HG03565 (cell line): Measurements from ENCODE around the gene SDHB.
"Not testable (repeated sequence)": the region's sequence is repeated elsewhere in the genome, so short reads cannot be mapped to it uniquely, and the experiment has no call there.

ENCODE experiments used
- ATAC-seq: cut with Tn5 transposase; IDR thresholded peaks from one replicate; pipeline ENCODE4 v1.9.1; 2021; ENCODE audit warnings: mild to moderate bottlenecking, moderate library complexity; ENCODE audit not compliant: unreplicated experiment

The SDHB gene

DNA sequence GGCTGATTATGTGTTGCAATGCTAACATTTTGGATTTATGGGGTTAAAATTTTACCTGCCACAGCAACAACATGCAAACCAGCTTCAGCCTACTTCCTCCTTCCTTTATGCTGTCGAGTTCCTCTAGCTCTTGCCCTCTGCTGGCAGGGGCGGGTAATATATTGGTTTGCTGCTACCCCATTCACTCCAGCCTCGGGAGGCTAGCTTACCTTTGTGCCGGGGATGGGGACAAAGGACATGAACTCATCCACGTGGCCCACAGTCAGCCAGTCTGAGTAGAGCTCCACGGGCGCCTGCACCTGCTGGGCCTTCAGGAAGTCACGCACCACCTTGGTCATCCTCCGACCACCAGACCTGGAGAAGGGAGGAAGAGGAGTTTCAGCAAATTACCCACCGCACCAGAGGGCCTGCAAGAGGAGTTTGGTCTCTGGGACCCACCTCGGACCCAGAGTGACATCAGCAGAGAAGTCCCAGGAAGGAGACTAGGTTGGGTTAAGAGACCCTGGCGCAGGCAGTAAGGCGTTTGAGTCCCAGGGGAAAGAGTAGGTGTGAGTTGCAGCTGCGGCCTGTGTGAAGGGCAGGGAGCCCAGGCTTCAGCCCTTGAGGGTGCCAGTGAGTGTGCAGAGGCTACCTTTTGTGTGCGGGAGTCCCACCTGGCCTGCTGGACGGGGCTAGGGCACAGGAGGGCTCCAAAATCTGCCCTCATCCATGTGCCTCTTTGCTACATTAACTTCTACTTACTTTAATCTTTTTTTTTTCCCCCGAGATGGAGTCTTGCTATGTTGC is 21.8 kb upstream of the SDHB start:
- no peak for ATAC-seq

DNA sequence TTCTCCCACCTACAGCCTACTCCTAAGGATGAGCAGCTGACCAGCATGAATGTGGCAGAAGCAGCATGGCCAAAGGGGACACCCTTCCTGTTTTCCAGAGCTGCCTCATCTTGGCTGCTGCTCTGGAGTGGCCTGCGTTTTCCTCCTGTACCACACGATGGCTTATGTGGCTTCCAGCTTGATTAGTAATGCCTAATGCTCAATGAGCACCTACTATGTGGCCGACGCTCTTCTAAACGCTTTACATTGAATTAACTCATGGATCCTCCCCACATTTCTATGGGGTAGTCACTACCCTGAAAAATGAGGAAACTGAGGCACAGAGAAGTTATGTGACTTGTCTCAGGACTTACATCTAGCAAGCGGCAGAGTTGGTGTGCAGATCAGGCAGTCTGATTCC is 18.0 kb upstream of the SDHB start:
- ATAC-seq = no peak

DNA sequence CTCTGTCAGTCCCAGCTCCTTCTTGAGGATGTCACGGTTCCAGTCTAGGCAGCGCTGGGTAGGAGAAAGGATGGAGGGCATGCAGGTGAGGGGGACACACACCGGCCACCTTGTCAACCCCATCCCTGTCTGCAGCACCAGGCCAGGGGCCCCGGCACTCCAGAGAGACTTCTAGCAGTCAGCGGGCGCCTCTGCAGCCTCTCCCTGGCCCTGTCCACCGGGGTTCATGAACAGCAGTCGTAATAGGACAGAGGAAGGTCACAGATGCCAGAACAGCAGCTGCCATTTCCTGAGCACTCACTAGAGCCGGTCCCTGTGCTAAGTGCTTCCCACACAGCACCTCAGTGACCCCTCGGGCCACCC is 16.3 kb upstream of the SDHB start:
- ATAC-seq = no peak

DNA sequence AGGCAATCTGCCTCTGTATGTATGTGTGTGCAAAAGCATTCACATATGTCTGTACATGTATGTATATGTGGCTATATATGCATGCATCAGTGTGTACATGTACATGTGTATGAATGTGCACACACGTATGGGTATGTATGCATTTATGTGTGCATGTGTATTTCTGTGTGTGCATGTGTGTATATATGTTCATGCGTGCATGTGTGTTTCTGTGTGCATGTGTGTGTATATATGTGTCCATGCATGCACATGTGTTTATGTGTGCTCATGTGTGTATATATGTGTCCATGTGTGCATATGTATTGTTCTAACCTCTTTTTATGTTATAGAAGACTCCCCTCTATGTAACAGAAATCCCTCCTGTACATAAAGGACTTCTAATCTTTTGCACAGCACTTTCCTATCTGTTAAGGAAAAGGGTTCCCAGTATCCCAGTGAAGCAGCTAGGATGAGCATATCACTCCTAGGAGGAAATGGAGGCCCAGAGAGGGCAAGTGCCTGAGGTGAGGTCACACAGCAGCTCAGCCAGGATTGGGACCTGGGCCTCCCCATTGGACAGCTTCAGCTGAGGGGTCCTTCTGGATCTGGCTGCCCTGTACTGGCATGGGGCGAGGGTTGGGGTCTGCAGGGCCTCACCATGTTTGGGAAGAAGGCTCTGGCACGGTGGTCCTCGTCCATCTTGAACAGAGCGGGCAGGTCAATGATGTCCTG is 15.8 kb upstream of the SDHB start:
- ATAC-seq = no peak

DNA sequence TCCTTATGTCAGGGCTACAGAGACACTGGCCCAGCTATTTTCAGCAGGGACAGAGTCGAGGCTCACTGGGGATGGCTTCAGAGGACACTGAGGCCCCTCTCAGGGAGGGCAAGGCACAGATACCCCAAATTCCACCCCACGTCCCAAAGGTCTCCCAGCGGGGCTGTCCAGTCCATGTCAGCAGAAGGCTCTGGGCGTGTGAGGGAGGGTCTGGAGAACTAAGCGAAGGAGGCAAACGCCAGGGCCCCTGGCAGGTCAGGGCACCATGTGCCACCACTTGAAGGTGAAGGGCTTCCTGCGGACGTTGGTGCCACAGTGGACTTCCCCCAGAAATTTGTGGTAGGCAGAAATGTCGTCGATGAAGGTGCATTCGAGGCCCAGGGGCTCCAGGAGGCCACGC is 15.0 kb upstream of the SDHB start:
- no peak for ATAC-seq

DNA sequence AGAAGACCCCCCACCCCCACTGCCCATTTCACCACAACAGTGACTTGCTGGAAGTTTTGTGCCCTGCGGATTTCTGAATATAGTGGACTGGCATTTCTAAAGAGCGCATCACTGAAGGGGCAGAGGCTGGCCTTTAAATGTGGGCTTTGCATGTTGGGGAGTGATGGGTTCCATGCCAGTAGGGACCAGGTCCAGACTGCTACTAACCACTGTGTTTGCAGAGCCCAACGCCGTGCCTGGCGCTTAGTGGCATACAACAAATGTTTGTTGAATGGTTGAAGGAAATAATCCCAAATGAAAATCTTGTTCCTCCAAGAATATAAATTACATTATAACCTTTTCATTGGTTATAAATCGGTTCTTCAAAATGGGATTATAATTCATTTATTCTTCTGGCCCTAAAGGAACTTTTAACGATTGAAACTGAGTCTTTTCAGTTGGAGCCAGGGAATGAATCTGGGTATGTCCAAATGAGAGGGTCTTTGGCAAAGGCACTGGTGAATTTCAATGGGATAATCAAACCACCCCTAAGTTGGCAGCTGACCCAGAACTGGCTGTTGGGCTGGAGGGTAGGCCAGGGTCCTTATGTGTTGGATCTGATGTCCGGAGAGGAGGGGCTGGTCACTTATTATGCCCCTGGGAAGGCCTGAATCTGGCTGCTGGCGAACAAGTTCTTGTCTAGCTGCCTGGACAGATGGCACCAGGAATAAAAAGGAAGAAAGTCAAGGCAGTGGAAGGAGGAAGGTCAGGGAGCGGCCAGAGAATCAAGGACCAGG is 13.8 kb upstream of the SDHB start:
- ATAC-seq = no peak

DNA sequence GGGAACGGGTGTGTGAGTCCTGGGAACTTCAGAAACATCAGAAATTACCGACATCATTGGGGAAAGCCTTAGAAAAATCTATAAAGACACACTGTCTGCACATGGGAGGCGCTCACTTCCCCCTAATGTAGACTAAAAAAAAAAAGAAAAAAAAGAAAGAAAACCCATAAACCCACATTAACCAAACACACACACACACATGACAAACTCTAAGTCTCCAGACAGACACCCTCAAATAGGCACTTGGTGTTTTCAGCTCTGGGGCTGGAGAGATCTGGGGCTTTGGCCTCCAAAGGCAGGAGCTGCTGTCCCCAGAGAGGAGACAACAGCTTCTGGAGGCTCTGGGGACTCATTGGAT is 13.2 kb upstream of the SDHB start:
- no peak for ATAC-seq

DNA sequence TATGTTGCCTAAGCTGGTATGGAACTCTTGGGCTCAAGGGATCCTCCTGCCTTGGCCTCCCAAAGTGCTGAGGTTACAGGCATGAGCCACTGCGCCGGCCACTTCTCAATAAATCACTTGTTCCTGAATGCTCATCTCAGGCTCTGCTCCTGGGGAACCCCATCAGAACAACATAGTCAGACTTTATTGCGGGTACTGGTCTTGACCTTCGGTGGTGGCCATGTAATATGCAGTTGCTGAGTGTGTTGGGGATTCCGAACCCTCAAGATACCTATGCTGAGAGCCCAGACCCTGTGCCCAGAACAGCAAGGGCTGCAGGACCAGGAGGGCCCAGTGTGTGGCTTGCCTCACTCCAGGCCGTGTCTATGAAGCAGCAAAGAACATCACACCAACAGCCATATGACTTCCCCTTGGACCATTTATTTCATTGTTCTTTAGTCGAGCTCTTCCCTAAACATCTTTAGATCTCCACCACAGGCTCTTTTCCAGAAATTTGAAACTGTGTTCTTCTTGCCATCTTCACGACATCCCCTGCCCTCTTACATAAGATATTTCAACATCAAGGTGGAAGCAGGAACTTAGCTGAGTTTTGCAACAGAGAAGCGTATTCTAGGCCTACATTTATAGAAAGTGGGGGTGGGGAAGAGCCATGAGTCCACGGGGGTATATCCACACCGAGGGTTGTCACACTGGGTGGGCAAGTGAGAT is 12.7 kb upstream of the SDHB start:
- ATAC-seq = no peak

DNA sequence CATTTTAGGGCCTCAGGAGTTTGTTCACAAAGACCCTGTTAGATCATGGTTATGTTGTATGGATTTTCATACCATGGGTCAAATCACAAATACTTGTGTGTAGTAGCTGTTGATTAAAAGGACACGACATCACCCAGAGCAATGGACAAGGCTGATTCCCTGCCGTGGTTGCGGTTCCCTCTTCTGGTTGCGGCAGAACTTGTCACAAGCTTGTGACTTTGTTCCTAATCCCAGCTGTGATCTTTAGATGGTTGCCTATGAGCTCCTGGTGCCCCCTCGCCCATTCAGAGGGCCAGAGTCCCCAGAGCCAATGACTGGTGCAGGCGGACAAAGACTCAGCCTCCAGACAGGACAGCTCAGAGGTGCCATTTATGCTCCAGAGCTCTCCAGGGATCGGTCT is 11.8 kb upstream of the SDHB start:
- ATAC-seq = no peak

DNA sequence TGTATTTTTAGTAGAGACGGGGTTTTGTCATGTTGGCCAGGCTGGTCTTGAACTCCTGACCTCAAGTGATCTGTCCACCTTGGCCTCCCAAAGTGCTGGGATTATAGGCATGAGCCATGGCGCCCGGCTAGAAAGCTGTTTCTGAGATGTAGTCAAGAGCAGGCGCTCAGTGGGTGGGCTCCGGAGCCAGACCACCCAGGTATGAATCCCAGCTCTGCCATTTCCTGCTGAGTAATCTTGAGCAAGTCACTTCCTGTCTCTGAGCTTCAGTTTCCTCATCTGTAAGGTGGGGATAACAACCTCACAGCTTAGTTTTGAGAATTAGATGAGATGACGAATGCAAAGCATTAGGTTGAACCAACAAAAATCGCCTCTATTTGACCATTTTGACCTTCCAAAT is 8.9 kb upstream of the SDHB start:
- not testable (repeated sequence) for ATAC-seq

DNA sequence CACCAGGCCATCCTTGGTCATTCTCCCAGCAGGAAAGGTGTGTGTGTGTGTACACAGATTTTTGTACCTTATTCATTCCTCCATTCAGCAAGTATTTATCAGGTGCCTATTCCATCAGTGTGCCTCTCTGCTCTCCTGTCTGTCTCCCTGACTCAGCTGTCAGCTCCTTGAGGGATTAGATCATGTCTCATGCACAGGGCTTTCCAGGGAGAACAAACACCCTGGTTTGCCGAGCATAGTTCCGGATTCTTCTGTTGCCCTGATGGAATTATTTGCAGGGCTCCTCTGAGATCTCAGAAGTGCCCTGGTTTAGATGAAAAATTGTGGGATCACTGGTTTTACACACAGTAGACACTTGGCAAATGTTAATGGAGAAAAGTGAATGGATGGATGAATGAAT is 8.1 kb upstream of the SDHB start:
- ATAC-seq = no peak

DNA sequence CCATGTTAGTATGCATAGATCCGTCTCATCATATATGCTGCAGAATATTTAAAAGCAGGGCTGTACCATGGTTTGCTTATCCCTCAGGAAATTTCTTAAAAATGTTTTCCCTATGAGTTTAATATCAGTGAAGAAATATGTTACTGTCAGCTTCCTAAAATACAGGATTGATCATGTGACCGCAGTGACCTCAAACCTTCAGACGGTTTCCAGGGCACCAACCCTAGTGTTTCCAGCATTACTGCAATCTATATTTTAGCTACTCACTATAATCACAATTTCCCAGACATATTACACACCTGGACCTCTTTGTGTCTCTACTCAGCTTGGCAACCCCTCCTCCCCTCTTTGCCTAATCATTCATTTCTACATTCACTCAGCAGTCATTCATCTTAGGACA is 7.7 kb upstream of the SDHB start:
- no peak for ATAC-seq

DNA sequence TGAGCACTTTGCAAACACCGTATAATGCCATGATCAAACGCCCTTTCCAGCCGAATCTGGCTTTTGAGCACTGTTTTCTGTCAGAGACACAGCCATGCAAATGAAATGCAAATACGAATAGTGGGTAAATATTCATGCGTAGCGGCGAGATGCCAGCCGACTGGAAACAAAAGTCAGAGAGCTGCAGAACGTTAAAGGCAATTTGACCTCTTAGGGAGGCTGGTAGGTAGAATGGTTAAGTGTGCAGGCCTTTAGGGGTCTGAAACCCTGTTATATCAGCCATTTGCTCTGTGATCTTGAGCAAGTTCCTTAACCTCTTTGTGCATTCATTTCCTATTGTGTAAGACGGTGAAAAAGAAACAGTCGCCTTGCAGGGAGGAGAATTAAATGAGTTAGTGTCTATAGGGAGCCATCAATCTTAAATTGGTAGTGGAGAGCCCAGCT is 6.5 kb upstream of the SDHB start:
- ATAC-seq = no peak

DNA sequence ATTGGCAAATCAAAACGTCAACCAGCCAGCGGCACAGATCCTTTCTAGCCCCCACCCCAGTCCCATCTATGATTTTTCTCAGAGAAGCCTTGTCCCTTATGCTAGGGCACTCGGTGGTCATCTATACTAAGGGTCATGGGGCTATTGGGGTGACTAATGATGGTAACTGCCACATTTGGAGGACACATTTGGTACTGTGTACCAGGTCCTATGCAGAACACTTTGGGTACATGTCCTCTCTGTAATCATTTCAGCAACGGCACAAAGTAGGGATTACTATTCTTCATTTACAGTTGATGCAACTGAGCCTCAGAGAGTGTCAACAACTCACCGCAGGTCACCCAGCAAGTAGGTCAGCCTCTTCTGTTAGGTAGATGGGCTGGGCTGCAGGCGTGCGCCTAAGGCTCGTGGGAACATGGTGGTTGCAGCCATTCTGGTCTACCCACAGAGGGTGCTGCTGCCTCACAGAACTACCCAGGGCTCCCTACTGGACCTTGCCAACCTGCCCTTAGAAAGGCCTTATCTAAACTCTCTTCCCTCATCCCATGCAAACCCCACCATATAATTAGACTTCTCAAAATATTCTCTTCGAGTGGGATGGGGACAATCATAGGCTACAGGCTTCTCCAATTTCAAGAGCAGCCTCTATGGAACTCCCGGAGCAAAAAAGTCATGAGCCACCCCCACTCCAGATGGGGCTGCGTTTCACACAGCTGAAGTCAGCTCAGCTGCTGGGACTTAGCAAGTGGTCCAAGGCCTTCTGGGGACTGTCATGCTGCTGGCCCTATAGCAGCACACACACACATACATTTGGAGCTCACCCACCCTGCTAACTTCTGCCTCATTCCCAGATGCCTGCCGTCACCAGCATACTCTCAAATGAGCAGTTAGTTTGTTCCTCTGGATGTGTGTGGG is 5.8 kb upstream of the SDHB start:
- peak; percentile 46 for ATAC-seq

DNA sequence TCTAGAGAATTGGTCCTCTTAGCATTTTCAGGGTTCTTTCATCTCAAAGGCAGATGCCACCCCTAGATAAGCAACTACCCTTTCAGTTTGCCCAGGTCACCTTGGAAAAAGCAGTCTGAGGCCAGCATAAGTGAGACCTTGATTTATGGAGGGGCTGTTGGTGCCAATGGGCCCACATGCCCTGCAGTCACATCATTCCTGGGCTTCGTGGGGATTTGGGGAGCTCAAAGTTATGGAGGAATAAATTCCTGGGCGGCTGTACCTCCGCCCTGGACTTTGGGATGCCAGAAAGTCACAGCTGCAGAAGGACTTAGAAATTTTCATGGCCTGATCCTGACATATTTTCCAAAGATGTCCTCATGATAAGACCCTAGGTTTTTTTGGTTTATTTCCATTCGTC is 2.7 kb upstream of the SDHB start:
- no peak for ATAC-seq

DNA sequence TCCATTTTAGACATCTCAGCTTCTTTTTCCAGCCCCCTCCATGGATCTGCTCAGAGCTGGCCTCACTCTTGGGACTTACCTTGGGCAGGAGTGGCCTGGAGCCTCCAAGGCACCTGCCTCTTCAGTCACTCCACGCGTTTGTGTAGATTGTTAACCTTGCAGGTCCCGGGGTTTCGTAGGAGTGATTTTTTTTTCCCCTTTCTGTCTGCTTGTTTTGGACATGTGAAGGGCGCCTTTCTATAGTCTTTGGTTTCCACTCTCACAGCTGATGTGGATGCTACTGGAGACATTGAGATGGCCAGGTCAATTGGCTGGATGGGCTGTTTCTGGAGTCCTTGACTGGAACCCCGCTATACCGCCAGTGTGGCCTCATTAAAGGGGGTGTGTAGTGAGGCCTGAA is 2.0 kb upstream of the SDHB start:
- ATAC-seq = no peak

DNA sequence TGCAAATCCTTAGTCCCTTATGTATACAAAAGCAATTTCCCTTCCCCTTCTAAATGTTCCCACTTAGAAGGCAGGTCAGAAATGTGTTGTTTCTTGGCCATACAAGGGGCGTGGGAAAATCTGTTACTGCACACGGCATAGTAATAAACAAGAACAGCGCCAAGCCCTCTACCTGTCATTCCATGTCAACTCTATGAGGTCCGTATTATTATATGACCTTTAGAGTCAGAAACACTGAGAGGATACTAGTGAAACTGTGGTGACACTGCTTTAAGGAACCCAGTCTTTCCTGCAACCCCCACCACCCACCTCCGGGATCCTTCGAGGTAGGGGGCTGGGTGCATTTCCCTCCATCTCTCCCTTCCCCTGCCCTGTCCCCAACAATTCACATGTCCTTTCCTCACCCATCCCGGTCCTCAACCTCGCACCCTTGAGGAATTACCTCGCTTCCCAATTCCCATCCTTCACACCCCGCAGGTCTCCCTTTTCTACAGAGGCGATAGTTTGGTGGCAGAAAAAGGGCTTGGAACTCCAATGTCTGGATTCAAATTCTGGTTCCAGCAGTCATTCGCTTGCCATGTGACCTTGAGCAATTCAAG is 647 bp downstream of the SDHB start:
- ATAC-seq = no peak

DNA sequence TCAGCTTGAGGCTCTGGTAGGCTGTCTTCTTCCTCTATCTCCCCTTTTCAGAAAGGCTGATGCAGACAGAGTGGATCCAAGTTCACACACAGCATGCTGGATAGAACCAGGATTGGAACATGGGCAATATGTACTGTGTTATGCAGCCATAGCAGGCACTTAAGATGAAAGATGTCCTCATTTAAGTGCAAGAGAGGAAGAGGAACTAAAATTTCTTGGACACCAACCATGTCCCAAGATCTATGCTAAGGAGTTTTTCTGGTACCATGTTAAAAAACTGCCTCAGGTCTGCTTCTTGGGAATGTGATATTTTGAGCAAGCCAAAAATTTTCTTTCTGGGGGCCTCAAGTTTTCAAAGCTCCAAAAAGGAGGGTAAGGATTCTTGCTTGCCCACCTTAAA is 1.2 kb downstream of the SDHB start:
- ATAC-seq = no peak

DNA sequence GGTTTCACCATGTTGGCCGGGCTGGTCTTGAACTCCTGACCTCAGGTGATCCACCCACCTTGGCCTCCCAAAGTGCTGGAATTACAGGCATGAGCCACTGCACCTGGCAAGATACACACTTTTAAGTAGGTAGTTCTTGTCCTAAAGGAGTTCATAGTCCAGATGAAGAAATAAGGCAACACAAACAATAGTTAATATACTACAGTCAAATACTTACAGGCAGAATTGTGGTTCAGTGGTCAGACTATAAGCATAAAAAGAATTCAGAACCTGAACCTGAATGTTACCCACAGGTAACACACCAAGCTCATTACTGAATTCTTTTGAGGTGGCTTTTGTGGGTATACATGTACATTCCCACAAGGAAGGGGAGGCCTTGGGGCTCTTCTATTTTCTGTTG is 1.8 kb downstream of the SDHB start:
- no peak for ATAC-seq

DNA sequence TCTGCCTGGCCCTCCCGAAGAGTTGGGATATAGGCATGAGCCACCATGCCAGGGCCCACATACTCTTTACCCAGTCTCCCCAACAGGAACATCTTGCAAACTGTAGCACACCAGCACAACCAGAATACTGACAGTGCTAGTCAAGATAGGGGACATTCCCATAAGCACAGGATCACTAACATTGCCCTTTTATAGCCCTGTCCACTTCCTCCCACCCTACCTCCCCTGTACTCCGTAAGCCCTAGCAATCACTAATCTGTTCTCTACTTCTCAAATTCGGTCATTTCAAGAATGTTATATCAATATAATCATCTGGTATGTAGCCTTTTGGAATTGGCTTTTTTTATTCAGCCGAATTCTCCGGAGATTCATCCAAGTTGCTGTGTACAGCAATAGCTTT is 5.9 kb downstream of the SDHB start:
- ATAC-seq = no peak
